Measurements from ENCODE around the gene SCARF2. TPM values are rescaled to one million over a fixed set of nuclear protein-coding genes. Genes with fewer than 3 reads are reported as not detected.

Gene SCARF2
- total and polyA plus RNA-seq, 2 of the 8 experiments (the other 6 are each of a cell fraction or from before 2014, with no cell fraction given), result 4.2 to 9.8 TPM

DNA sequence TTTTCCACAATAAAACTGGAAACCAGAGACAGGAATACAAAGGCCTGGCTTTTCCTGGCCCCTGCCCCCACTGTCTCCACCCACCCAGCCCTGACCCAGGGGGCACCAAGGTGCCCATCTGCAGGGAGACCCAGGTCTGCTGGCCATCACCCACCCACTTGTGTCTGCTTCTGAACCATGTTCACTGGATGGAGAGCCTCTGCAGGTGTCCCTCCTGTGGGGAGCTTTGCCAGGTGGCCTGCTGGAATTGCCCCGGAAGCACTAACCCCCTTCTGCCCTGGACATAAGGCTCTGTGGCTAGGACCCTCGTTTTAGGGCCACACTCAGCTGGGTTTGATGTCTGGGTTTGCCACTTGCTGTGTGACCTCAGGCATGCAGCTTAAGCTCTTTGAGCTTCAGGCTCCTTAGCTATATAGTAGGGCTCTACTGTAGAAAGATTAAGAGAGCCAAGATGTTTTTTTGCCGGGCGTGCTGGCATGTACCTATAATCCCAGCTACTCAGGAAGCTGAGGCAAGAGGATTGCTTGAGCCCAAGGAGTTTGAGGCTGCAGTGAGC lies 3.9 kb downstream of the SCARF2 start:
- Histone ChIP-seq H3K9me3 (ENCODE audit: insufficient read depth in 2 of 2, low read depth in 1 of 2, low read length in 1 of 2) (no peaks in the 10 kb centered on the region), H3K27me3 (replicated peaks in 1 of 4; ENCODE audit: control insufficient read depth in 3 of 4, extremely low read depth in 1 of 4, insufficient read depth in 3 of 4, low read length in 3 of 4) (peaks cover 40 to 92% (median 80%) of the 10 kb centered on the region in 4 experiments), H4K5ac (ENCODE audit: insufficient read length, low read depth, low read length) (no peak overlapping the region), H3K4me1 (replicated peaks in 1 of 4; ENCODE audit: control insufficient read depth in 3 of 4, insufficient read depth in 4 of 4, low read length in 3 of 4) (peaks cover 0 to 30% (median 19%) of the 10 kb centered on the region in 4 experiments; a peak in 5 of 7 replicates), H2BK12ac (ENCODE audit: low read depth, low read length) (no peak overlapping the region), H3K79me2 (ENCODE audit: control insufficient read depth in 1 of 2, insufficient read depth in 2 of 2, low read length in 2 of 2) (no peaks in the 10 kb centered on the region), H4K91ac (replicated peaks; ENCODE audit: insufficient read length, low read length) (no peak overlapping the region), H3K23ac (ENCODE audit: insufficient read length) (no peak overlapping the region), H3K27ac (ENCODE audit: low read depth, low read length) (no peak overlapping the region), H3K79me1 (ENCODE audit: low read depth, low read length) (peaks cover 2% of the 10 kb centered on the region; the same call in 1 of the 2 replicates), H3K4me3 (ENCODE audit: extremely low read depth in 1 of 4, insufficient read depth in 2 of 4, low read depth in 3 of 4, low read length in 4 of 4) (no peak overlapping the region), H2BK120ac (replicated peaks; ENCODE audit: low read depth, low read length) (no peak overlapping the region), H4K8ac (ENCODE audit: extremely low read depth, insufficient read depth, low read length) (no peak overlapping the region), H3K23me2 (ENCODE audit: low read depth, low read length) (peaks cover 22% of the 10 kb centered on the region; the same call in 1 of the 2 replicates), H2BK5ac (ENCODE audit: low read depth, low read length) (no peak overlapping the region), H3K4me2 (ENCODE audit: insufficient read depth in 1 of 2, low read depth in 2 of 2, low read length in 2 of 2) (no peak overlapping the region), H3K56ac (replicated peaks; ENCODE audit: insufficient read length, low read depth, low read length) (no peak overlapping the region), H3K18ac (ENCODE audit: extremely low read depth, low read length) (no peak overlapping the region), H2AFZ (ENCODE audit: low read length) (no peak overlapping the region), H4K20me1 (replicated peaks in 1 of 2; ENCODE audit: control insufficient read depth in 1 of 2, insufficient read depth in 2 of 2, low read length in 2 of 2) (peaks cover 20 to 49% of the 10 kb centered on the region in 2 experiments), H3K36me3 (ENCODE audit: control insufficient read depth in 2 of 4, insufficient read depth in 4 of 4, low read length in 3 of 4) (peaks cover 0 to 3% (median 0%) of the 10 kb centered on the region in 4 experiments; a peak in 1 of 8 replicates), H2BK20ac (ENCODE audit: low read length) (no peak overlapping the region), H2BK15ac (ENCODE audit: low read length) (no peak overlapping the region), H3K4ac (replicated peaks; ENCODE audit: insufficient read length, low read depth, low read length) (no peak overlapping the region), H2AK5ac (ENCODE audit: low read depth, low read length) (no peak overlapping the region), H3K9ac (replicated peaks in 1 of 4; ENCODE audit: extremely low read depth in 1 of 4, low read depth in 3 of 4, low read length in 3 of 4) (no peak overlapping the region), H3K14ac (ENCODE audit: insufficient read length) (no peak overlapping the region)
- ChIA-PET POLR2A (ENCODE audit: partially characterized antibody) (no interaction called here), CTCF (ENCODE audit: partially characterized antibody) (interaction anchor here (1.6 kb wide), 1 partner anchor 20 kb away, joined by 5 read pairs; no protein-coding TSS in a partner anchor)
- FAIRE-seq, result no peak
- 83% methylated on average over 4 of the region's 4 CpGs; no CpG with 5 or more reads in 1 of the 2 experiments for WGBS, 2 experiments (ENCODE audit: extremely low coverage in 1 of 2, insufficient coverage in 1 of 2, insufficient read length in 1 of 2, insufficient replicate concordance in 2 of 2, low coverage in 1 of 2, low lambda C conversion rate in 2 of 2, missing lambda C conversion rate in 1 of 2)
- DNase-seq (ENCODE audit: low read depth in 1 of 2, low spot score in 2 of 2), result no peak
- no peak for TF ChIP-seq MAX (IDR thresholded peaks at IDR 0.05)
- TF ChIP-seq SIRT6 (IDR thresholded peaks at IDR 0.05; ENCODE audit: low read length), result no peak
- no peak for TF ChIP-seq CBX5 (IDR thresholded peaks at IDR 0.05; ENCODE audit: low read depth, low read length)
- no peak for TF ChIP-seq NRF1 (IDR thresholded peaks at IDR 0.05; ENCODE audit: low read depth, low read length)
- TF ChIP-seq GABPA (IDR thresholded peaks at IDR 0.05; ENCODE audit: borderline replicate concordance, insufficient read depth, low read length), result no peak
- TF ChIP-seq BACH1 (IDR thresholded peaks at IDR 0.05; ENCODE audit: low read length), result no peak
- no peak for TF ChIP-seq GTF2F1 (IDR thresholded peaks at IDR 0.05; ENCODE audit: borderline replicate concordance, low read depth, low read length)
- TF ChIP-seq TAF1 (IDR thresholded peaks at IDR 0.05; ENCODE audit: low read depth, low read length), result no peak
- no peak for TF ChIP-seq CBX8 (IDR thresholded peaks at IDR 0.05; ENCODE audit: borderline replicate concordance, low read depth, low read length)
- TF ChIP-seq CTBP2 (IDR thresholded peaks at IDR 0.05; ENCODE audit: borderline replicate concordance, insufficient read depth, insufficient read length, low read length), result no peak
- no peak for TF ChIP-seq YY1 (IDR thresholded peaks at IDR 0.05; ENCODE audit: low read depth, low read length)
- TF ChIP-seq ATF3 (IDR thresholded peaks at IDR 0.05; ENCODE audit: insufficient read depth, low read depth, low read length), result no peak
- no peak for TF ChIP-seq HDAC2 (IDR thresholded peaks at IDR 0.05; ENCODE audit: borderline replicate concordance in 1 of 2, low read depth in 2 of 2, low read length in 2 of 2)
